Motor neuron (in vitro differentiated cells): ENCODE results near the gene P2RY2. TPM values are rescaled to one million over a fixed set of nuclear protein-coding genes. Genes with fewer than 3 reads are reported as not detected.

ENCODE experiments used
- ATAC-seq, 8 experiments: fragments of 200-7000 bp; cut with Tn5 transposase; replicated peaks in 6 of 8; 2 replicates each; pipeline ENCODE4 v1.8.0; 2021; ENCODE audit warnings: mild to moderate bottlenecking in 8 of 8, moderate library complexity in 8 of 8
- H3K27ac ChIP-seq, 2 donors: fragments of 250-450 bp; sonication (Bioruptor Pico); 2 replicates each; pipeline ENCODE4 v1.9.0; 2021; ENCODE audit warnings: antibody characterized with exemption in 2 of 2, mild to moderate bottlenecking in 2 of 2, moderate library complexity in 1 of 2
- H3K4me1 ChIP-seq, 2 donors: fragments of 250-450 bp; sonication (Bioruptor Pico); replicated peaks in 1 of 2; 2 replicates each; pipeline ENCODE4 v1.6.1; 2021; ENCODE audit warnings: antibody characterized with exemption in 2 of 2, mild to moderate bottlenecking in 2 of 2, moderate library complexity in 1 of 2
- H3K4me3 ChIP-seq, 5 donors: fragments of 250-450 bp; sonication (Bioruptor Pico); 2 replicates each; pipeline ENCODE4 v1.9.0; 2021; ENCODE audit warnings: antibody characterized with exemption in 5 of 5, mild to moderate bottlenecking in 5 of 5, moderate library complexity in 4 of 5
- WGBS, 10 experiments: fragments of 450-650 bp; shearing (Covaris generic); methylation state at CpG; one replicate each; pipeline ENCODE4 v1.0.0; 2022; 5-methylcytosine and 5-hydroxymethylcytosine counted together
- in situ Hi-C, 9 experiments: fragments of 400-800 bp; cut with MboI; loops; one replicate each; pipeline ENCODE4 v1.15.0; 2021; ENCODE audit warnings: low sequenced_read_pairs in 9 of 9, low pct_unique_long_range_greater_than_20kb in 2 of 9; ENCODE audit not compliant: unreplicated experiment in 9 of 9
- total RNA-seq, 8 experiments: library from RNA; unstranded; fragments of 300-600 nt; gene quantifications; 2 replicates each; pipeline versions ENCODE4 v1.2.3 to v1.2.4, GENCODE V29; 2022

P2RY2 gene
- total RNA-seq, 8 experiments from 2014 or later = 0.05 to 3.6 (median 0.14) TPM; not detected in 1

DNA sequence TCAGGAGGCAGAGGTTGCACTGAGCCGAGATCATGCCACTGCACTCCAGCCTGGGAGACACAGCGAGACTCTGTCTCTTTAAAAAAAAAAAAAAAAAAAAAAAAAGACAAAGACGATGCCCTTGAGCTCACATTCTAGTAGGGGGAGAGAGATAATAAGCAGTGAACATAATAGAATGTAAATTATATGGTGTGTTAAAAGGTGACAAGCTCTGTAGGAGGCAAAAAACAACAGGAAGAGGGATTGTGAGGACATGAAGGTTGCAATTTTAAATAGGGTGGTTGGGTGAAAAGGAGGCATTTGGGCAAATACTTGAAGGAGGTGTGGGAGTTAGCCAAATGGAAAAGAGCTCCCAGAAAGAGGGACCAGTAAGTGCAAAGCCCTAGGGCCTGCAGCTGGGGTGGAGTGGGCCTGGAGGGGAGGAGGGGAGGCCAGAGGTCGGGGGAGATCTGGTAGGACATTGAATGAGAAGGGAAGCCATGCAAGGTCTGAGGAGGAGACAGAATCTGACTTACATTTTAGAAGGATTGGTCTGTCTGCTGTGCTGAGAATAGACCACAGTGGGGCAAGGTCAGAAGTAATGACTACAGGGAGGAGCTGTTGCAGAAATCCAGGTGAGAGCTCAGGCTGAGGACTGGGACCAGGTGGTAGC lies 26.6 kb downstream of the P2RY2 start:
- peak in 1 of 8 experiments; percentile 11 for ATAC-seq
- Histone ChIP-seq H3K4me3 (no peak overlapping the region), H3K4me1 (peaks cover 10 to 14% of the 10 kb centered on the region in 2 donors), H3K27ac (no peak overlapping the region)
- in situ Hi-C loops = loop anchor here in 2 of 9 experiments (10.0 to 25.0 kb wide), 2 partner anchors 60 to 407 kb away; no protein-coding TSS in a partner anchor
- WGBS, 10 experiments = 0 to 75% (median 58%) methylated on average over 1 to 3 of the region's 4 CpGs; no CpG with 5 or more reads in 1 of the 10 experiments

DNA sequence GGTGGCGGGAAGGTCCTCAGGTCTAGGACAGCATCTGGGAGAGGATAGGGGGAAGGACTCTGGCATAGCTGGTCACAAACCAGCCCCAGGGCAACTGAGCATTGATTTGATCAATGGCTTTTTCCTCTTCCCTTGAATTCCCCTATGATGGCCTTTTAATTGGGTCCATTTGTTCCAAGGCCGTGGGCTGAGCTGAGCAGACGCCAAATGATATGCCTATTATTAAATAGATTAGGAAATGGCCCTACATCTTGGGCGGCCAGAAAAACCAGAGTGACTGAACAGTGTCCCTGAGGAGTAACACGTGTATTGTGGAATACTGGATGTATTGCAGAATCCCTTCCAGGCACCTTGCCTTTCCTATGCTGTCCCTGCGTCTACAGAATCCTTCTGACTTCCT lies 27.4 kb downstream of the P2RY2 start:
- WGBS, 10 experiments = 59 to 100% (median 73%) methylated on average over 2 to 4 of the region's 6 CpGs; no CpG with 5 or more reads in 6 of the 10 experiments
- Histone ChIP-seq H3K4me3 (no peak overlapping the region), H3K4me1 (peaks cover 10 to 14% of the 10 kb centered on the region in 2 donors), H3K27ac (no peak overlapping the region)
- in situ Hi-C loops = loop anchor here in 2 of 9 experiments (10.0 to 25.0 kb wide), 2 partner anchors 61 to 408 kb away; no protein-coding TSS in a partner anchor
- no peak for ATAC-seq

DNA sequence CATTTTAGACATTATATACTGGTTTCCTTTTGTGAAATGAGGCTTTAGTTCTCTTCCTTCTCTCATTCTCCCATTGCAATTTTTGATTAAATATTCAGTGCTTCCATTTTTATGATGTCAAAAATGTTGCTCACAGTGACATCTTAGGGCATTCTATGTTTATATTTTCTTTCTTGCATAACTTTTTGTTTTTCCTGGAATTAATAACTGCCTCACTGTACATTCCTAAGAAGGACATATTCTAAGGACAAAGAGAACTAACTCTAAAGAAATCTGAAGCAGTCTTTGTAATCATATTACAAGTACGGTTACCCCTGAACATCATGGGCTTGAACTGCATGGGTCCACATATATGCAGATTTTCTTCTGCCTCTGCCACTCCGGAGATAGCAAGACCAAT lies 28.2 kb downstream of the P2RY2 start:
- in situ Hi-C loops = loop anchor here in 2 of 9 experiments (10.0 to 25.0 kb wide), 2 partner anchors 62 to 409 kb away; no protein-coding TSS in a partner anchor

GRCh38 chr11:73248526-73249185 lies 30.6 kb downstream of the P2RY2 start:
- ATAC-seq = no peak
- Histone ChIP-seq H3K4me1 (peaks cover 8 to 10% of the 10 kb centered on the region in 2 donors), H3K27ac (no peak overlapping the region), H3K4me3 (no peak overlapping the region)
- WGBS, 10 experiments = 80 to 100% (median 100%) methylated on average over 1 to 3 of the region's 3 CpGs; no CpG with 5 or more reads in 1 of the 10 experiments
- in situ Hi-C loops = loop anchor here in 2 of 9 experiments (10.0 to 25.0 kb wide), 2 partner anchors 64 to 411 kb away; no protein-coding TSS in a partner anchor

More for the DNA sequence above, 28.2 kb downstream of the P2RY2 start:
- Histone ChIP-seq H3K4me3 (no peak overlapping the region), H3K4me1 (peaks cover 10 to 14% of the 10 kb centered on the region in 2 donors), H3K27ac (no peak overlapping the region)
- 43 to 100% (median 76%) methylated on average over 1 to 2 of the region's 2 CpGs for WGBS, 10 experiments
- ATAC-seq = no peak

DNA sequence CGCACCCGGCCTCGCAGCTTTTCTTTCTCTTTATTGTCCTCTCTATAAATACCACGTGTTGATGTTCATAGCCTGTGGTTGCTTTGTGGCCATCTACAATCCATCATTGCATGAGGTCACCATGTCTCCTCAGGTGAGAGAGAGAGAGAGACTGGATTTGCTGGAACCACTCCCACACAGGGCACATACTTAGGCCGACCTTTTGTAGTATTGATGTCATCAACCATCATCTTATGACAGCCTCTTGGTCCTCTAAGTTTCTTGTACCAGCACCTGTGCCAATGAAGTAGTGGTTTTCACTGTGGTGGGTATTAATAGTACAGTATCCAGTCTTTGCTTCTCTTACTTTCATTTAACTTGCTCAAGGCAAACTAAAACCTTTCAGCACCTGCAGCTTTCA lies 31.2 kb downstream of the P2RY2 start:
- WGBS, 10 experiments = 67 to 96% (median 85%) methylated on average over 1 to 5 of the region's 5 CpGs; no CpG with 5 or more reads in 2 of the 10 experiments
- ATAC-seq = no peak
- H3K4me3 ChIP-seq = no peak overlapping the region
- no peak overlapping the region for H3K27ac ChIP-seq
- peaks cover 8 to 10% of the 10 kb centered on the region in 2 donors for H3K4me1 ChIP-seq
- in situ Hi-C loops = loop anchor here in 2 of 9 experiments (10.0 to 25.0 kb wide), 2 partner anchors 65 to 412 kb away; no protein-coding TSS in a partner anchor

DNA sequence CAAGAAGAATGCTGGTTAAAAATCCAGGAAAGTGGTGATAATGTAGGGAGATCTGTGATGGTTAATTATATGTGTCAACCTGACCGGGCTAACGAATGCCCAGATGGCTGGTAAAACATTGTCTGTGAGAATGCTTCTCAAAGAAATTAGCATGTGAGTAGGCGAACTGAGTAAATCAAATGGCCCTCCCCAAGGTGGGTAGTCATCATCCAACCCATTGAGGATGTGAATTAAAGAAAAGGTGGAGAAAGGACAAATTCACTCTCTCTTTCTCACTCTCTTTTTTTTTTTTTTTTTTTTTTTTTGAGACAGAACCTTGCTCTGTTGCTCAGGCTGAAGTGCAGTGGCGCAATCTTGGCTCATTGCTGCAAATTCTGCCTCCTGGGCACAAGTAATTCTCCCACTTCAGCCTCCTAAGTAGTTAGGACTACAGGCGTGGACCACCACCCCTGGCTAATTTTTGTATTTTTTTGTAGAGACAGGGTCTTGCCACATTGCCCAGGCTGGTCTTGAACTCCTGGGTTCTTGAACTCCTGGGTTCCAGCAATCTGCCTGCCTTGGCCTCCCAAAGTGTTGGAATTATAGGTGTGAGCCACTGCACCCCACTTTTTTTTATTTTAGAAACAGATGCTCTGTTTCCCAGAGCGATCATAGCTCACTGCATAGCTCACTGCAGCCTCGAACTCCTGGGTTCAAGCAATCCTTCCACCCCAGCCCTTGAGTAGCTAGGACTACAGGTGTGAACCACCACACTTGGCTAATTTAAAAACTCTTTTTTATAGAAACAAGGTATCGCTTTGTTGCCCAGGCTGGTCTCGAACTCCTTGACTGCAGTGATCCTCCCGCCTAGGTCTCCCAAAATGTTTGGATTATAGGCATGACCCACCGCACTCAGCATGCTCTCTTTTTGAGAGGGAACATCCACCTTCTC lies 32.0 kb downstream of the P2RY2 start:
- in situ Hi-C loops = loop anchor here in 2 of 9 experiments (10.0 to 25.0 kb wide), 2 partner anchors 65 to 413 kb away; no protein-coding TSS in a partner anchor
- ATAC-seq = no peak
- Histone ChIP-seq H3K27ac (no peak overlapping the region), H3K4me1 (peaks cover 2 to 4% of the 10 kb centered on the region in 2 donors), H3K4me3 (no peak overlapping the region)
- 57 to 97% (median 80%) methylated on average over 1 to 8 of the region's 11 CpGs for WGBS, 10 experiments

GRCh38 chr11:73252577-73253191 lies 34.6 kb downstream of the P2RY2 start:
- no peak overlapping the region for H3K4me3 ChIP-seq
- ATAC-seq = peak in 1 of 8 experiments; percentile 16
- in situ Hi-C loops = no loop called here
- peaks cover 0 to 4% of the 10 kb centered on the region in 2 donors for H3K4me1 ChIP-seq
- WGBS, 10 experiments = 58 to 100% (median 70%) methylated on average over 1 to 4 of the region's 4 CpGs; no CpG with 5 or more reads in 1 of the 10 experiments
- no peak overlapping the region for H3K27ac ChIP-seq

GRCh38 chr11:73257342-73258103 lies 39.4 kb downstream of the P2RY2 start:
- Histone ChIP-seq H3K4me1 (peaks cover 3 to 12% of the 10 kb centered on the region in 2 donors), H3K4me3 (no peak overlapping the region), H3K27ac (no peak overlapping the region)
- WGBS, 10 experiments = 0 to 90% (median 67%) methylated on average over 1 to 5 of the region's 6 CpGs; no CpG with 5 or more reads in 4 of the 10 experiments
- ATAC-seq = peak; percentile 4 to 92 (median 46)
- in situ Hi-C loops = no loop called here

- 73 to 100% (median 94%) methylated on average over 1 to 3 of the region's 7 CpGs; no CpG with 5 or more reads in 3 of the 10 experiments for WGBS, 10 experiments
- in situ Hi-C loops = no loop called here
- Histone ChIP-seq H3K27ac (no peak overlapping the region), H3K4me1 (peaks cover 3 to 12% of the 10 kb centered on the region in 2 donors), H3K4me3 (no peak overlapping the region)
- peak in 5 of 8 experiments; percentile 28 to 56 (median 41) for ATAC-seq
These were observed 40.3 kb downstream of the P2RY2 start for GRCh38 chr11:73258104-73259035.

GRCh38 chr11:73259406-73260126 lies 41.5 kb downstream of the P2RY2 start:
- WGBS, 10 experiments = 55 to 100% (median 82%) methylated on average over 1 to 2 of the region's 3 CpGs; no CpG with 5 or more reads in 6 of the 10 experiments
- H3K4me1 ChIP-seq = peaks cover 3 to 12% of the 10 kb centered on the region in 2 donors
- in situ Hi-C loops = no loop called here
- no peak overlapping the region for H3K27ac ChIP-seq
- no peak overlapping the region for H3K4me3 ChIP-seq
- no peak for ATAC-seq
